AG10803 (cell line): ENCODE measurements around the gene POU6F1.
A peak's percentile ranks its signal among the peaks of the same experiment; 100 is the strongest.
"Not testable (repeated sequence)": the region's sequence is repeated elsewhere in the genome, so short reads cannot be mapped to it uniquely, and the experiment has no call there.

Experiments
- DNase-seq: peaks from one replicate; pipeline ENCODE4 v3.0.0; 2010; ENCODE audit warnings: low read depth
- H3K4me3 ChIP-seq: 2 replicates; pipeline ENCODE4 v1.5.1; 2011; ENCODE audit warnings: mild to moderate bottlenecking, low read length, control low read depth
- CTCF ChIP-seq: conservative IDR thresholded peaks from 2 replicates; pipeline ENCODE4 v1.5.1; 2011; ENCODE audit warnings: mild to moderate bottlenecking, low read length, control low read depth, inconsistent platforms

Gene POU6F1

GRCh38 chr12:51217968-51218606 is at the start of gene POU6F1:
POU6F1 (minus strand) TSS chr12:51218062; CDS start chr12:51206836, 11,226 bp downstream.
- peak; percentile 73 for DNase-seq
- H3K4me3 ChIP-seq: peak within 1 kb of the TSS; percentile 81
- TF ChIP-seq CTCF: peak; percentile 44

- no peak for DNase-seq
- TF ChIP-seq CTCF: no peak
- no peak overlapping the region for H3K4me3 ChIP-seq
These were observed 47.2 kb upstream of the POU6F1 start for GRCh38 chr12:51265024-51265423.

GRCh38 chr12:51264297-51264696 is 46.4 kb upstream of the POU6F1 start:
- DNase-seq: no peak
- H3K4me3 ChIP-seq: no peak overlapping the region
- no peak for TF ChIP-seq CTCF

GRCh38 chr12:51263341-51263740 is 45.5 kb upstream of the POU6F1 start:
- no peak overlapping the region for H3K4me3 ChIP-seq
- no peak for DNase-seq
- no peak for TF ChIP-seq CTCF

- peak; percentile 51 for DNase-seq
- peak; percentile 43 for TF ChIP-seq CTCF
- no peak overlapping the region for H3K4me3 ChIP-seq
These were observed 44.9 kb upstream of the POU6F1 start for GRCh38 chr12:51262758-51263177.

- not testable (repeated sequence) for H3K4me3 ChIP-seq
These were observed 41.7 kb upstream of the POU6F1 start for GRCh38 chr12:51259600-51259999.

GRCh38 chr12:51254536-51254935 is 36.7 kb upstream of the POU6F1 start:
- TF ChIP-seq CTCF: no peak
- no peak for DNase-seq
- no peak overlapping the region for H3K4me3 ChIP-seq

More at GRCh38 chr12:51259600-51259999, 41.7 kb upstream of the POU6F1 start:
- DNase-seq: not testable (repeated sequence)
